ENCODE results near the gene PDP2.
A peak's percentile ranks its signal among the peaks of the same experiment; 100 is the strongest.

PDP2 gene, protein sequence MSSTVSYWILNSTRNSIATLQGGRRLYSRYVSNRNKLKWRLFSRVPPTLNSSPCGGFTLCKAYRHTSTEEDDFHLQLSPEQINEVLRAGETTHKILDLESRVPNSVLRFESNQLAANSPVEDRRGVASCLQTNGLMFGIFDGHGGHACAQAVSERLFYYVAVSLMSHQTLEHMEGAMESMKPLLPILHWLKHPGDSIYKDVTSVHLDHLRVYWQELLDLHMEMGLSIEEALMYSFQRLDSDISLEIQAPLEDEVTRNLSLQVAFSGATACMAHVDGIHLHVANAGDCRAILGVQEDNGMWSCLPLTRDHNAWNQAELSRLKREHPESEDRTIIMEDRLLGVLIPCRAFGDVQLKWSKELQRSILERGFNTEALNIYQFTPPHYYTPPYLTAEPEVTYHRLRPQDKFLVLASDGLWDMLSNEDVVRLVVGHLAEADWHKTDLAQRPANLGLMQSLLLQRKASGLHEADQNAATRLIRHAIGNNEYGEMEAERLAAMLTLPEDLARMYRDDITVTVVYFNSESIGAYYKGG

DNA sequence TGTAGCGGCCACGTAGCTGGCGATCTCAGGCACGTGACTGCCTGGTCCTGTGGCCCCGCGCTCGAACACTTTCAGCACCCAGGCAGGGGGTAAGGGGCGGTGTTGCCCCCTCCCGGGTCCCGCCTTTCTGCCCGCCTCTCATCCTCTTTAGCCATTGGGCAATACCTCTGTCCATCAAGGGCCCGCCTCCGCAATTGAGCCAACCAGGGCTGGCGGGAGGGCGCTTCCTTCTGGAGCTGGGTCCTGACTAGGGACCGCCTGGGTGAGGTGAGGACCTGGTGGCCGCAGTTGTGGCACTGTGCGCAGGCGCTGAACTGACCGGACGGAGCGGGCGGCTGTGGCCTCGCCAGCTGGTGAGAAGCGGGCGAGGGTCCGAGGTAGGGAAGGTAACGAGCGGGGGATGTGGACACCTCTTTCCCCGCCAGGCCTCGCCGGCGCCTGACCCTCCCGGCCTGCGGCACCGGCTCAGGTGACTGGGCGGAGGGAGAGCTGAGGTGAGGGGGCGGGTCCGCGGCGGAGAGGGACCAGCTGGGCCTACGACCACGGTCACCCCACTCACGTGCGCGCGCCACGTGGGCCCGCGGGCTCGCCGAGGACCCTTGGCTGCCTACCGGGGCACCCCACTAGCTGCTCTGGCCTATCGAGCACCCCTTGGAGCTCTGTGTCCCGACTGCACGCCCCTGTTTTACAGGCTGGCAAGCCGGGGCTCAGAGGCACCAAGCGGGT is at the start of gene PDP2:
Gene PDP2 (plus strand): TSS at position 228 of the 726 bp plus-strand sequence. CDS start 3,770 bp downstream, outside the sequence.
- DNase-seq: peak; percentile 85

DNA sequence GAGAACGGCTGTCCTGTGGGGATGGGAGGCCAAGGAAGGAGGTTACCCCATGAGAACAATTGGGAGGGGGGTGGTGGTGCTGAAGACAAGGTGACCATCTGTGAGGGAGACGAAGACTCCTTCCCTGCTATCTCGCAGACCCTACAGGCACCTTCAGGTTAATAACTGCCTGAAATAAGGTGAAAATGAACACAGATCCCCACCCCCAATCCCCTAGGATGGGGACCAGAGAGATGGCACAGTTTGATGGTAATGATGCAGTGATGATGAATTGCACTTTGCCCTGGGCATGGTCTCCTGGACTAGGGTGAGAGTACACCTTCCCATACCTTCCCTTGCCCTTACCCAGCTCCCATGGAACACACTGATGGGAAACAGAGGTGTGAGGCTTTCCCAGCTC is 48.1 kb upstream of the PDP2 start:
- DNase-seq: no peak

DNA sequence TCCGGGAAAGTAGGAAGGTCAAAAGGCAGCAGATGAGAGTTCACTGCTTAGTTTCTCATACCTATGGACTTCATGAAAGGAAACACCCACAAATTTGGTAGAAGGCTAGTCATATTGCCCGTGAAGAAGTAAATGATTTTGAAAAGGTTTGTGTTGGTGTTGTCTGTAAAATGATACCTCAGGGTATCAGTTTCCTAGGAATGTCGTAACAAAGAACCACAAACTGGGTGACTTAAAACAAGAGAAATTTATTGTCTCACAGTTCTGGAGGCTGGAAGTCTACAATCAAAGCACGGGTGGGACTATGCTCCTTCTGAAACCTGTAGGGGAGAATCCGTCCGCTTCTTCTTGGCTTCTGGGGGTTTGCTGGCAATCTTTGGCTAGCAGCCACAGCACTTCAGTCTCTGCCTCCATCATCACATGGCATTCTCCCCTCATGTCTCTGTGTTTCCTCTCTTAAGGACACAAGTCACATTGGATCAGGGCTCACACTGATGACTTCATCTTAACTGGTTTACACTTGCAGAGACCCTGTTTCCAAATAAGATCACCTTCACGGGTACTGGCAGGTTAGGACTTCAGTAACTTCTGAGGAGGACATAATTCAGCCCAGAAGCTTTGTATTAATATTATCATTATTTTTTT is 47.5 kb upstream of the PDP2 start:
- DNase-seq: no peak

DNA sequence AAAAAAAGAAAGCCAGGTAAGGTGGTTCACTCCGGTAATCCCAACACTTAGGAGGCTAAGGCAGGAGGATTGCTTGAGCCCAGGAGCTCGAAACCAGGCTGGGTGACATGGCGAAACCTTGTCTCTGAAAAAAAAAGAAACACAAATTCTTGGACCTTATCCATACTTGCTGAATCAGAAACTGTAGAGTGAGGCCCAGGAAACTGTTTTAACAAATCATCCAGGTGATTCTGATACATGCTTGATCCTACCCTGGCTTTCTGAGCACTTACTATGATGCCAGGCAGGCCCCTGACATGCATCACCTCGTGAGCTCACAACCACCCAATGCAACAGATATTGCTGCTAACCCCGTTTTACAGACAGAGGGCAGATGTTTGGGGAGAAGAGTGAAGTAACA is 45.6 kb upstream of the PDP2 start:
- DNase-seq: no peak

DNA sequence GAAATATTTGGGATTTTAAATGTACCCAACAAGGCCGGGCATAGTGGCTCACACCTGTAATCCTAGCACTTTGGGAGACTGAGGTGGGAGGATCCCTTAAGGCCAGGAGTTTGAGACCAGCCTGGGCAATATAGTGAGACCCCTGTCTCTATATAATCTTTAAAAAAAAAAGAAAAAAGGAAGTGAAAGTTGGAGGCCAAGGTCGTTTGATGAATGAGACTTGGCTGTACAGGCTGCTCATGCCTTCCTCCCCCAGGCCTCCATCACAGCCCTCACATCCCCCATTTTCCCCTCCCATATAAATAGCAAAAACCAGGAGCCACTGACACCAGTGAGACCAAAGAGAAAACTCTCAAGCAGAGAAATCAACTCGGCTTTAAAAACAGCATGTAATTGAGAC is 39.4 kb upstream of the PDP2 start:
- DNase-seq: no peak

DNA sequence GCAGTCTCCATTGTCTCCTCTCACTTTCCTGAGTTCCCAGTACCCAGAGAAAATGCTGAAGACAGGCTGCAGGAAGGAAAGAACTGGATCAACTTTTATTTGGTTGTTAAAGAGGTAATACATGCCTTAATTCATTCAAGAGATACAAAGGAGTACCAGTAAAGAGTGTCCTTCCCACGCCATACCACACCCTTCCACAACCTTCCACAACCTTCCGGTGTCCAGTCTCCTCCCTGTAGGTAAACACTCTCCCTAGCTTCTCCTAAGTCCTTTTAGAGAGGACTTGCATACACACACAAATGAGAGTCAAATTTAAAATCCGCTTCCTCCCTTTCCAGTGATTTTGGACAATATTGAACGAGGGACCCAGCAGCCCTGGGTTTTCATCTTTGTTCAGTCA is 38.9 kb upstream of the PDP2 start:
- DNase-seq: no peak

DNA sequence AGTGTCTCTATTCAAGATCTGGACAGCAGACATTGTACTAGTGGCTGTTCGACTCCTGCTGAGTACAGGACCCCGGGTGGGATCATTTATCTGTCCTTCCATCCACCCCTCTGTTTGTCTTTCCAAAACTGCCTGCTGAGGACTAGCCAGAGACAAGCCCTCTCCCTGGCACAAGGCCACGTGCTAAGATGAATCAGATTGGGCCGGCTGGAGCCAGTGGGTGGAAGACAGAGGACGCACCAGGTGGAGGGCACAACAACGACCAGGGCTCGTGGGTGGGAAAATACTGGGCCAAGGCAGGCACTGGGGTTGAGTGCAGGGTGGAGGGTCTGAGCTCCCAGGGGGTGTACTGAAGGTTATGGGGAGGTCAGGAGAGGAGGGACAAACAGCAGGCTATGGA is 37.5 kb upstream of the PDP2 start:
- no peak for DNase-seq

DNA sequence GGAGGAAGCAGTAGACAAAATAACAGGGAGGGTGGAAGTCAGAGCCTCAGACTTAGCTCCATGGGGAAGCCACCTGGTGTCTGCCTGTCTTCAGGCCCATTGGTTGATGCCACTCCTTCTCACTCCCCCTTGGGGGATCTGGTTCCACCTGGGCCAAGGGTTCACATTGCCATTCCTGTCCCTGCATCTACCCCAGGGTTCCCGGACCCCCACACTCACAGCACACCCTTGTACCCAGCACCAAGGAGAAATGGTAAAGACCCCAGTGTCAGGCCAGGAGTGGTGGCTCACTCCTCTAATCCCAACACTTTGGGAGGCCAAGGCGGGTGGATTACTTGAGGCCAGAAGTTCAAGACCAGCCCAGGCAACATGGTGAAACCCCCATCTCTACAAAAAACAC is 37.1 kb upstream of the PDP2 start:
- no peak for DNase-seq

DNA sequence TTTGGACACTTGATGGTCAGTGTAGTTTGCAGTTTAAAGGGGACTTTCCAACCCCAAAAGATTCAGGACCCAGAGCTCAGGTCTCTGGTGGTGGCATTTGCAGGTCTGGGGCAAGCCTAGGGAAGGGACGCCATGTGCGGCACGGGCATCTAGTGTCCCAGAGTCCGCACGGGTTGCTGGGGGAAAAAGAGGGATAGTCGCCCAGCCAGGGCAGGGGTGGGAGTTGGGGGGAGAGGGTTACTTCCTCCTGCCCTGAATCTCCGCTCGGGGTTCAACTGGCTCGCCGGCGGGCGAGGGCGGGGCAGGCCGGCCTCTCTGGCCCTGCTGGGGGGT is 36.3 kb upstream of the PDP2 start:
- DNase-seq: no peak

DNA sequence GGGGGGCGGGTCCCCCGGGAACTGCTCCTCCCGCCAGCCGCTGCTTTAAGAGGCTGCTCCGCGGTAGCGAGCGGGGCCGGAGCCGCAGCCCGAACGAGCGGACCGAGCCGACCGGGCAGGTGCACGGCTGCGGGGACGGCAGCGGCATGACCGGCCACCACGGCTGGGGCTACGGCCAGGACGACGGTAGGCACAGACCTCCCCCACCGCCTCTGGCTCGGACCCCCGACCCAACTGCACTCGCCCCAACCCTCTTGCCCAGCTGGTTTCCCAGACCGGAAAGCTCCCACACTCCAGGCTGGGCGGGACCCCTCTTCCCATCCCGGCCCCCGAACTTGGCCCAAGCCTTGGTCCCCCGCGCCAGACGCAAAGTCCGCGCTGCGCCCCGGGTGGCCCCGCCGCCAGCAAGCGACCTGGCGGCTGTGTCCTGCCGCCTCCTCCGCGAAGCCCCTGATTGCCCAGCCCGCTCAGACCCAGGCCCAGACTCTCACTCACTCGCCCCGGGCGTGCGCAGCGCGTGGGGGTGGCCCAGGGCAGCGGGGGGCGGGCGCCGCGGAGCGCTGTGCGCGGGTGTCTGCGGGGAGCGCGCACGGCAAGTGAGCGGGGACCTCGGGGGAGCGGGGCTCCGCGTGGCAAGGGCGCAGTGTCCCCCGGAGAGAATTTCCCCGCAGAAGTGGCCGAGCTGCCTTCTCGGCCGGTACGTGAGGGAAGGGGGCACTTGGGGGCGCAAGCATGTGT is 35.8 kb upstream of the PDP2 start, which contains the start of gene CA7:
Gene CA7 (plus strand): TSS at position 73 of the 738 bp plus-strand sequence. CDS start 74 bp downstream, at position 147.
- DNase-seq: no peak

DNA sequence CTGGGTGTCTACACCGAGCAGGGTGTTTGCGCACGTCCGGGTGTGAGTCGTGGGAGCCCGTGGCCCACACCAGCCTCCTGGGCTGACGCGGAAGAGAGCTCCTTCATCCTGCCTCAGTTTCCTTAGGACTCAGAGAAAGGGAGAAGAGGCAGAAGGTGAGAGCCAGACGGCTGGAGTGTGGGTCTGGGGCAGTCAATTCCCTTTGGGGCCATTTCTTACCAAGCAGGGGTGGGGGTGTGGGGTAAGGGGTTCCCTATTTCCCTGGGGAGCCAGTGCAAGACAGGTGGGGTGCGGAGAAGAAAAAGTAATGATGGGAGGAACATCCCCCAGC is 35.3 kb upstream of the PDP2 start:
- no peak for DNase-seq

DNA sequence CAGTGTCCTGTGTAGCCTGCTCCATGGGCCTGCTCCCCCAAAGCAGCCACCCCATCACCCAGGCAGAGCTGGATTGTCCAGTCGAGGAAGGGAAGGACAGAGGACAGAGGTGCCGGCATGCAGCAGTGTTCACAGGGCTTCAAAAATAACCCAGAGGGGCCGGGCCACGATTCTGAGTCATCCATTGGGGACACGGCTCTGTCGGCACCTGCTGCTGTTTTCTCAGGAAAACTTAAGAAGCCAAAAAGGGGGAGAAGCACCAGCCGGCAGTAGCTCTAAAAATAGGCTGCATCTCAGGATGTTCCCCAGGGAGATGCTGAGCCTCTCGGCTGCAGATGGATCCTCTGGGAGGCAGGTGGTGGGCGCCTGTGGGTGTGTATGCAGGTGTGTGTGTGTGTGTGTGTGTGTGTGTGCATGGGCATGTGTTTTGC is 34.5 kb upstream of the PDP2 start:
- no peak for DNase-seq

DNA sequence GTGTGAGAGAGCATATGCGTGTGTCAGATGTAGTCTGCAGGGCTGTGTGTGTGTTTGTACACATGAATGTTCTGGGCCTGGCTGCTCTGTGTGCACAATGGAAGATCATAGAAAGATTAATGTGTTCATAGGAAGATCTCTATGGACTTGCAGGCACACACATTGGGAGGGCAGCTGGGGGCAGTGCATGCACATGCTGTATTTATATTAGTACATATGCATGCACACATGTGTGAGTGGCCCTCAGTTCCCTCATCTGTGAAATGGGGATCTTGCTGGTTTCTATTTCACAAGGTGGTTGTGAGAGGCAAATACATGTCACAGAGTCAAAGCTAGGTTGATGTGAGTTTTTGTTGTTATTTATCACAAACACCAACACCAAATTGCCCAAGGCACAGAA is 34.0 kb upstream of the PDP2 start:
- no peak for DNase-seq

DNA sequence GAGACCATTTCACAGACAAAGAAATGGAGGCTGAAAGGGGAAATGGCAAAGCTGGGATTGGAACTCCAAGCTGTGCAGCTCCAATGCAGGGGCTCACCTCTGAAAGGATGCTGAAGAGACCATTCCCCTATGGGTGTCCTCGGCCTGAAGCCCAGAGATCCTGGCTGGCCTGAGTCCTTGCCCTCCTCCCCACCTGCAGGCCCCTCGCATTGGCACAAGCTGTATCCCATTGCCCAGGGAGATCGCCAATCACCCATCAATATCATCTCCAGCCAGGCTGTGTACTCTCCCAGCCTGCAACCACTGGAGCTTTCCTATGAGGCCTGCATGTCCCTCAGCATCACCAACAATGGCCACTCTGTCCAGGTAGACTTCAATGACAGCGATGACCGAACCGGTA is 33.5 kb upstream of the PDP2 start:
- DNase-seq: no peak

DNA sequence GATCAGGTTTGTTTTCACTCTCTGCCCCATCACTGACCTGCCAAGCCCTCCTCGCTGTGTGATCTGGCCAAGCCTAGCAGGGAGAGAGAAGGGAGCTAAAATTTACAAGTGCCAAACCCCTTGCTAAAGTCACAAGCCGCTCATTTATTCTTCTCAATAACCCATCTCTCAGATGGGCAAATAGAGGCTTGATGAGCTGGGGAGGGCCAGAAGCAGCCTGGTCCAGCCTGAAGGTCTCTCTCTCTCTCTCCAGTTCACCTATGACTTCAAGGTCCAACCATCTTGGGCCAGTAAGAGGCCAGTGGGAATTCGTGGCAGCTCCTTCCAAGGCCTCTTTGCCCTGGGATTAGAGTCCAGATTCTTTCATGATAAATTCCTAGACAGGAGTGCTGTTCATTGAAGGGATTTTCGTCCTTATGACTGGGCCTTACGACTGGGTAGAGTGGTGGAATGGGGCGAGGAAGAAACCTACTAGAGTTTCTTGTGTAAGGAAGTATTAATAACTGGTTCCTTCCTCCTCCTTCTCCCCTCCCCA is 32.7 kb upstream of the PDP2 start:
- no peak for DNase-seq

DNA sequence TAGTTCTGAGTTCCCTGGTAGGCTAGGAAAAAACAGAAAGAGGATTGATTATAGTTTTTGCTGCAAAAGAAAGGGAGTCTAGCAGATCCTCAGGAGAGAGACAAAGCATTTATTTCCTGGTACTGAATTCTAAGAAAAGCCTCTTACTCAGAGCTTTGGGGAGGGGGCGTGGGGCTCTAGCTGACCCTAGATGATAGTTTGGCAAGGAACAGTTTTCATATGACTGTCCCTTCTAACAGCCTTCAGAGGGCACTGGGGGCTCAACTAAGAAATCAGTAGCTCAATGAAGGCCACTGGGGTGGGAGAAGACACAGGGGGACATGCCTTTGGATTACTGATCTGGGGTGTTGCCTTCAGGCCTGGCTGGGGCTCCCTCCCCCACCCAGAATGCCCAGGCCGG is 32.1 kb upstream of the PDP2 start:
- no peak for DNase-seq

DNA sequence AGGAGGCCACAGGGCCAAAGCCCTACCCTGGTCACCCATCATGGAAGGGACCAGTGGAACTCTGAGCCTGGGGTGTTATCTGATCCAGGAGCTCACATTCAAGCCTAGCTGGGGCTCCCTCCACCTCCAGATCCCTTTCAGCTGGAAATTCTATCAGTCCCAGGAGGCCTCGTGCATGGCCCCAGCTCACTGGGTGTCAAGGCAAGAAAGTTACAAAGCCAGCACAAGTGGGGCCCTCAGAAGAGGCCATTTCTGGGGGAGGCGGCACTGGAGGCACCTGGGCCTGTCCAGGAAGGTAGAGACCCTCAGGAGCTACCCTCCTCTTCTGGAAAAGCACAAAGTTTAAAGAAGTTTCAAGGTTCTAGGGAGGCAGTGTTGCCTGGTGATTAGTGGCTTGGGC is 31.3 kb upstream of the PDP2 start:
- no peak for DNase-seq

DNA sequence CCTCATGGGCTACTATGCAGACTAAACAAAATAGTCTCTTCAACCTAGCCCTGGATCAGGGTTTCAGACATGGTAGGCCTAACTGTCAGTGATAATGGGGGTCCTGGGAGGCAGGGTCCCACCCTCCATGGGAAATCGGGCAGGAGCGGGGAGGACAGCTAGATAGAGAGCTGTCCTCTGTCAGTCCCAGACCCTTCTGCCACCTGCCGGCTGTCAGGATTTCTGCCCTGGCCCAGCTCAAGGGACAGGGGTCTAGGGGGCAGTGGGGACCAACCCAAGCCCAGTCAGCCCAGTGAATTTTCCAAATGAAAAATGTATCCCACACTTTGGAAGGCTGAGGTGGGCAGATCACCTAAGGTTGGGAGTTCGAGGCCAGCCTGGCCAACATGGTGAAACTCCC is 30.8 kb upstream of the PDP2 start:
- DNase-seq: no peak

DNA sequence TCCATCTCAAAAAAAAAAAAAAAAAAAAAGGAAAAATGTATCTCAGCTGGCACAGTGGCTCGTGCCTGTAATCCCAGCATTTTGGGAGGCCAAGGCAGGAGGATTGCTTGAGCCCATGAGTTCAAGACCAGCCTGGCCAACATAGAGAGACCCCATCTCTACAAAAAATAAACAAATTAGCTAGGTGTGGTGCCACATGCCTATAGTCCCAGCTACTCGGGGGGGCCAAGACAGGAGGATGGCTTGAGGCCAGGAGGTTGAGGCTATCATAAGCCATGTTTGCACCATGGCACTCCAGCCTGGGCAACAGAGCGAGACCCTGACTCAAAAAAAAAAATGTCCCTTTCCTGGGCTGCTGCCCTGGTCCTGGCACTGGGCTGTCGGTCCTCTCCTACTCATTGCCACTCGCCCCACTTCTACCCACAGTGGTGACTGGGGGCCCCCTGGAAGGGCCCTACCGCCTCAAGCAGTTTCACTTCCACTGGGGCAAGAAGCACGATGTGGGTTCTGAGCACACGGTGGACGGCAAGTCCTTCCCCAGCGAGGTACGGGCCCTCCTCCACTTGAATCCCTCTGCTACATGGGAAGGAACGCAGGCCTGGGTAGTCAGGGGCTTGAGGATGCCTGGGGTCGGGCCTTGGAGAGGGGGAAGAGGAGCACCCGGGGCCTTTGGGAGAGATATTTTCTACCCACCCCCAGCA is 30.1 kb upstream of the PDP2 start:
- no peak for DNase-seq

DNA sequence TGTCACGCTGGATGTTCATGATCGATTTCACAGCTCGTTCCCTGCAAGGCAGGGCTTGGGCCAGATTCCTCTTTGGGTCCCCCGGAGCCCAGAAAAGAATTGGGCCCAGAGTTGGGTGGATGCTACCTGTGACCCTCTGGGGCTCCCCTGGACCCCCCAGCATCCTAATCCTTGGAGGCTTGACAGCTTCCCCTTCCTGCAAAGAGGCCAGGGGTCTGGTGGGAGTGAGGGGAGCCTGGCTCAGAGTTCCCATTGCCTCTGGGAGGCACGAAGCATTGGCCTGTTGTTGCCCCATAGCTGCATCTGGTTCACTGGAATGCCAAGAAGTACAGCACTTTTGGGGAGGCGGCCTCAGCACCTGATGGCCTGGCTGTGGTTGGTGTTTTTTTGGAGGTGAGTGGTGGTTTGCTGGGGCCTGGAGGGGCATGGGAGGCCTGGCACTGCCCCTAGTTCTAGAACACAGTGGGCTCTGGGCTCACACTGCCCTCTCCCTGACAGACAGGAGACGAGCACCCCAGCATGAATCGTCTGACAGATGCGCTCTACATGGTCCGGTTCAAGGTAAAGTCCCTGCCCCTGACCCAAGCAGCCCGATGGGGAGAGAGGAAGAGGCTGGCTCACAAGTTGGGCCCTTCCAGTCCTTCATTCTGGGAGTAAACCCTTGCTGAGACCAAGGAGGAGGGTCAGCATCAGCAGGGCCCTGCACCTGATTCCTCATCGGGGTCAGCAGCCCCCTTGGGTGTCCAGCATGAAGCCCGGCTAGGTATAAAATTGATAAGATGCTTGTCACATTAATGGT is 28.9 kb upstream of the PDP2 start:
- no peak for DNase-seq

Data from stimulated activated naive CD4-positive, alpha-beta T cell treated with Interleukin-2 at 50 U/mL for 16 hours (primary cell).